Activated effector memory CD4-positive, alpha-beta T cell treated with Interleukin-2 at 50 U/mL for 16 hours (primary cell): ENCODE data around the gene NKG7.
"Not testable (repeated sequence)": the region's sequence is repeated elsewhere in the genome, so short reads cannot be mapped to it uniquely, and the experiment has no call there.

ENCODE experiments used
- DNase-seq: peaks from one replicate; pipeline ENCODE4 v3.0.0-alpha.2; 2020

Gene NKG7, protein sequence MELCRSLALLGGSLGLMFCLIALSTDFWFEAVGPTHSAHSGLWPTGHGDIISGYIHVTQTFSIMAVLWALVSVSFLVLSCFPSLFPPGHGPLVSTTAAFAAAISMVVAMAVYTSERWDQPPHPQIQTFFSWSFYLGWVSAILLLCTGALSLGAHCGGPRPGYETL

GRCh38 chr19:51372649-51373504 lies at the start of gene NKG7:
NKG7 (minus strand) TSS chr19:51372654; CDS start chr19:51372535, 119 bp downstream.
- peak; percentile 62 for DNase-seq

- DNase-seq, result peak; percentile 68
These were observed 49.6 kb upstream of the NKG7 start for GRCh38 chr19:51422053-51422448.

GRCh38 chr19:51421229-51422052 lies 49.0 kb upstream of the NKG7 start:
- DNase-seq, result no peak

DNA sequence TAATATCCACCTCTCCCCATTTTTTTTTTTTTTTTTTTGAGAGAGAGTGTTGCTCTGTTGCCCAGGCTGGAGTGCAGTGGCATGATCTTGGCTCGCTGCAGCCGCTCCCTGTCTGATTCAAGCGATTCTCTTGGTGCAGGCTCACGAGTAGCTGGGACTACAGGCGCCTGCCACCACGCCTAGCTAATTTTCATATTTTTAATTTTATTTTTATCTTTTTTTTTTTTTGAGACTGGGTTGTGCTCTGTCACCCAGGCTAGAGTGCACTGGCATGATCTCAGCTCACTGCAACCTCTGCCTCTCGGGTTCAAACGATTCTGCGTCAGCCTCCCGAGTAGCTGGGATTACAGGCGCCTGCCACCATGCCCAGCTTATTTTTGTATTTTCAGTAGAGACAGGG lies 48.1 kb upstream of the NKG7 start:
- DNase-seq, result not testable (repeated sequence)

GRCh38 chr19:51418707-51419106 lies 46.3 kb upstream of the NKG7 start:
- DNase-seq, result no peak

- DNase-seq, result no peak
These were observed 45.3 kb upstream of the NKG7 start for GRCh38 chr19:51417810-51418157.

DNA sequence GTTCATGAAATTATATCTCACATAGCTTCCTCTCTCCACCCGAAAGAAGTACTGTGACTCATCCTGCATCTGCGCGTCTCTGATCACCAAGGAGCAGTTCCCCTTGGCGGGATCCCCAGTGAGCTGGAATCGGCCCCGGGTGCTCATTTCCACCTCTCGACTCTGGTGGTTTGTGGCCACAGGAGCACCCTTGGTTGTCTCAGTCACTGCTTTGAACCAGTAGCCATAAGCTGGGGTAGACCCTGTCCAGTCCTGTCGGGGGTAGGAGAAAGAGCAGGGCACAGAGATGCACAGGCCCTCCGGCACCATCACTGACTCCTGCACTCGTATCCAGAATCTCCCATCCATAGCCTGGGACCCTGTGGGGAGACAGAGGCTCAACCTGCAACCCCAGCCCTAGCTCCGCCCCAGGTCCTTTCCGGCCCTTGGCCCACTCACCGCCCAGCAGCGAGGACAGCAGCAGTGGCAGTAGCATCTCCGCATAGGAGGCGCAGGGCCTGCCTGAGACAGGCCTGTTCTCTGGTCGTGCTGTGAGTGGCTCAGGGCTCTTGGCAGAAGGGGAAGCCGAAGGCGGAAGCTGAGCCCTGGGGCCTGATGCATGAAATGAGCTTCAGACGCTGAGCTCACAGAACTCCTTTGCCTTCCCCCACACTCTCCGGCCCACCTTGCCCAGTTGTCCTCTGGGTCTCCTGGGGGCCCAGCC lies 44.8 kb upstream of the NKG7 start, which contains the start of gene SIGLEC10:
SIGLEC10 (minus strand) TSS at position 536 of the 703 bp plus-strand sequence; CDS start at position 475, 61 bp downstream.
- DNase-seq, result no peak

DNA sequence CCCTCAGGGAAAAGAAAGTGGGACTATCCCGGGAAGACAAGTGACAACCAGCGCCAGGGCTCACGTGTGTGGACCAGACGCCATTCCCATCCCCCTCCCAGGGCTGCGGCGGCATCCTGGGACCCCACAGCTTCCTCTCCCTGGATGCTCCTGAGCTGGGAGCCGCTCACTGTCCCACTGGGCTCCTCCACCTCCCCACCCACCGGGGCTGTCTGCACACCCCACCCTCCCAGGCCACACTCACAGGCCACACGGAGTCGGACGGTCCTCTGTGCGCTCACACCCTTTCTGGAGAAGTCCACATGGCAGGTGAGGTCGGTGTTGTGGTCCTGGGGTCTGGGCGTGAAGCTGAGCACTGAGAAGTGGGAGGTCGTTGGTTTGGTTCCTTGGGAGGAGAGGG lies 44.0 kb upstream of the NKG7 start:
- not testable (repeated sequence) for DNase-seq

DNA sequence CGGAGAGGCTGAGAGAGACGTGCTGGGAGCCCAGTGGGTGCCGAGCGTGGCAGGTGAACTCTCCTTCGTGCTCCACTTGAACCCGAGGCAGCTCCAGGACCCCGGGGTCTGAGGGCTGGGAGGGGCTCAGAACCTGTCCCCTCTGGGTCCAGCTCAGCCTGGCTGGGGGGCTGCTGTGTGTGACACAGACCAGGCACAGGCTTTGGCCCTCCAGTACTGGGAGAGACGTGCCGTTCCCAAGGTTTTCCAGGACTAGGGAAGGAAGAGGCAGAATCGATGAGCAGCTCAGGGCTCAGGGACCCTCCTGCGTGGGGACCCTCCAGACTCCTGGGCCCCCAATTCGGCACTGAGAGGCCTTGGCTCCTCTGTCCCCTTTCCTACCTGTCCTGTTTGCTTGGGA lies 42.7 kb upstream of the NKG7 start:
- DNase-seq, result no peak

- no peak for DNase-seq
These were observed 38.7 kb upstream of the NKG7 start for GRCh38 chr19:51410950-51411748.

- peak; percentile 9 for DNase-seq
These were observed 35.2 kb upstream of the NKG7 start for GRCh38 chr19:51407511-51408131.

GRCh38 chr19:51402117-51402516 lies 29.7 kb upstream of the NKG7 start:
- no peak for DNase-seq

GRCh38 chr19:51399936-51400335 lies 27.5 kb upstream of the NKG7 start:
- DNase-seq, result not testable (repeated sequence)

DNA sequence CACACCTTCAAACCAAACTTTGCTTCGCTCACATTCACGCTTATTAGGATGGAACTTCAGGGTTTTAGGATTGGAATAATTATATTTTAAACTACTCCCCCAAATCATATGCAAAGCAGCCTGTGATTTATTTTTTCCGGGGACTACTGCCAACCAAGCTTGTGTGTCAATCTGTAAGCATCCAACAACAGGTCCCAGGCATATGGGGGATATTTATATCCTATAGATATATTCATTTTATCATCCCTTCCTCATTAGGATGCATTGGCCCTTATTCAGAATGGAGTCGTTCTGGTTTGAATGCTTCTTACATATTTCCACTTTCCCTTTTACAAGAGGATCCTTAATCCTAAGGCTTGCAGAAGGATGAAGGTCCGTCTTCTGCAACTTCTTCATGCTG lies 26.8 kb upstream of the NKG7 start:
- no peak for DNase-seq

GRCh38 chr19:51398096-51398704 lies 25.7 kb upstream of the NKG7 start:
- DNase-seq, result no peak

- DNase-seq, result not testable (repeated sequence)
These were observed 25.0 kb upstream of the NKG7 start for GRCh38 chr19:51397453-51397852.

DNA sequence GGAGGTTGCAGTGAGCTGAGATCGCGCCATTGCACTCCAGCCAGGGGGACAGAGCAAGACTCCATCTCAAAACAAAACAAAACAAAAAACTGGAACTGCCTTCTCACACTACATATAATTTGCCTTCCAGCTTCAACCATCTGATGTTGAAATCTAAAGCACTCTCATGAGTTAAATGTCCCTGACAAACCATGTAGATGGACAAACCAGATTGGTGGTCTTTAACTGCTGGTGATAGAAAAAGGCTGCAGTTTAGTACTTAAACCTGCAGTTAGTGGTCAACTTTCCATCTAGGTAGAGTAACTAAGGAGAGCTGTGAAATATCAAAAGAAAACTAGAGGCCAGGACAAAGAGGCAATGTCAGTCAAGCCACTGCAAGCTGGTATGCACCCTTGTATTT lies 23.7 kb upstream of the NKG7 start:
- no peak for DNase-seq

DNA sequence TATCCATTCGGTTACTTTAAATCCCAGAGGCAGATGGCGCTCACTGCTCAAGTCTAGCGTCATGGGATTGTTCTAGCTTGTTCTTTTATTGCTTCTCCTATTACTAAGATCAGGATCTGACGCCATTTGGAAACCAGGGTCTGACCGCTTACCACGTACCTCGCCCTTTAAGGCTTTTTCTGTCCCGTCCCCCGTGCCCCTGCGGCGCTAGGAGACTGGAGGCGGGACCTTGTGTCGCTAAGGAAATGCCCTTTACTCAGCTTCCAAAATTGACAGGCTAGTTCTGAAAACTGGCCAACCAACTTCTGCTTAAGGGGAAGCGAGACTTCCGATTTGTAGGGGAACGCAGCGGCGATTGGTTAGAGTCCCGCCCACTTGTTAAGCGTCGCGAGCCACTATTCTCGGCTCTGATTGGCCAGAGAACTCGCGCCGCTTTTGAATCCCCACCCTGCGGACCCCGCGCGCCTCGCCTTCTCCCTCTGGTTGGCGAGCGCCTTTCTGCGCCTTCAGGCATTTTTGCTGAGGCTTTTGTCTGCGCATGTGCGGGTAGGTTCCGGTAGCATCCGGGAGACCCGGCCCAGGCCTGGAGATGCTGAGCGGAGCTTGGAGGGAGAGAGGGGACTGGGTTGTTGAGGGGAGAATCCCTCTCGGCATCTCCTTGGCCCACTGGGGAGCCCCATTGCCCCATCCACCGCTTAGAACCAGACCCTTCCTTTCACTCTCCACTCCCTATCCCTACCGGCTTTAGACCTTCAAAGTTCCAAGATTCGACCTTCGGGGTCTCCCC lies 21.8 kb upstream of the NKG7 start:
- peak; percentile 75 for DNase-seq

DNA sequence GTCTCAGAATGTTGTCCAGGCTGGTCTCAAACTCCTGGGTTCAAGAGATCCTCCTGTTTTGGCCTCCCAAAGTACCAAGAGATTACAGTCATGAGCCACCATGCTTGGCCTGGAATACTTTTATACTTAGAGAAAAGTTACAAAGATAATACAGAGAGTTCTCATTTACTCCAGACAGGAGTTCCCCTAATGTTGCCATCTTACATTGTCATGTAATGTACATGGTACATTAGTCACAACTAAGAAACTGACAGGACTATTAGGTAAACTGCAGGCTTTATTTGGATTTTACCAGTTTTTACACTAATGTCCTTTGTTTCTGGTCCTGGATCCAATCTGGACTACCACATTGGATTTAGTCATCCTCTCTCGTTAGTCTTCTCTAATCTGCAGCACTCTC lies 20.2 kb upstream of the NKG7 start:
- DNase-seq, result no peak

DNA sequence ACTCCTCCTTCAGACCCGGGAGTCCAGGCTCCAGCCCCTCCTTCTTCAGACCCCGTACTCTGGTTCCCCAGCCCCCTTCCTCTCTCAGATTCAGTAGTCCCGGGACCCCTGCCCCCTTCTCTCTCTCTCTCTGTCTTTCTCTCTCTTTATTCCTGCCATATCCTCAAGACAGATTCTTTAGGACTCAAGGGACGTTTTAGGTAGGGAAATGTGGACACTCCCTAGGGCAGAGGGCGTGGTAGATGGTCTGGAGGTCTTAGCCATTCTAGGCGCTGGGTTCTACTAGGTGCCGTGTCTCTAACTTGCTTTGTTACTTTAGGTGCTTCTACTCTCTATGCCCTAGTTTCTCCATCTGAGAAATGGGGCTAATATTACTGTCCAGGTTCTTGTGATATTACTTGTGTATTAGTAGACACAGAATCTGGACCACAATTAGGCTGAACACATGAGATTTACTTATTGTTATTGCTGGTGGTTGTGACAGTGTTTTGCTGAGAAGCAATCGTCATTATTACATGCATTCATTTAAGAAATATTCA lies 18.7 kb upstream of the NKG7 start:
- no peak for DNase-seq
